ENCODE results near the gene GPR22. TPM values are rescaled to one million over a fixed set of nuclear protein-coding genes. Genes with fewer than 3 reads are reported as not detected.
A peak's percentile ranks its signal among the peaks of the same experiment; 100 is the strongest.

GPR22 gene
- total RNA-seq, 1 donor from 2014 or later: not detected

- no peak for DNase-seq
Observed at GRCh38 chr7:107479303-107479702, 9.4 kb downstream of the GPR22 start.

GRCh38 chr7:107480932-107481331, 11.1 kb downstream of the GPR22 start:
- DNase-seq: no peak

- DNase-seq: no peak
Observed at GRCh38 chr7:107482571-107482970, 12.7 kb downstream of the GPR22 start.

- no peak for DNase-seq
Observed at GRCh38 chr7:107486041-107486440, 16.2 kb downstream of the GPR22 start.

- DNase-seq: no peak
Observed at GRCh38 chr7:107492875-107493274, 23.0 kb downstream of the GPR22 start.

- no peak for DNase-seq
Observed at GRCh38 chr7:107494315-107494751, 24.5 kb downstream of the GPR22 start.

GRCh38 chr7:107494884-107495283, 25.0 kb downstream of the GPR22 start:
- DNase-seq: no peak

GRCh38 chr7:107495516-107495915, 25.7 kb downstream of the GPR22 start:
- no peak for DNase-seq

GRCh38 chr7:107499731-107500130, 29.9 kb downstream of the GPR22 start:
- DNase-seq: no peak

GRCh38 chr7:107501593-107501992, 31.7 kb downstream of the GPR22 start:
- DNase-seq: peak; percentile 10

GRCh38 chr7:107502154-107502553, 32.3 kb downstream of the GPR22 start:
- no peak for DNase-seq

GRCh38 chr7:107502797-107503196, 32.9 kb downstream of the GPR22 start:
- no peak for DNase-seq

- DNase-seq: no peak
Observed at GRCh38 chr7:107503687-107504086, 33.8 kb downstream of the GPR22 start.

GRCh38 chr7:107505362-107505761, 35.5 kb downstream of the GPR22 start:
- DNase-seq: no peak

GRCh38 chr7:107505997-107506673, 36.3 kb downstream of the GPR22 start:
- DNase-seq: peak; percentile 62

- DNase-seq: peak; percentile 5
Observed at GRCh38 chr7:107506674-107507339, 37.0 kb downstream of the GPR22 start.

Small RNAs within 50 kb of the gene (small RNA-seq; reads per million reads assigned to genes)
- gene AC002381.1 (ENCODE audit: low replicate concordance): not detected

Other genes with a start within 250 kb of the GPR22 start
- gene COG5, start 93.9 kb downstream of the GPR22 start, total RNA-seq: 99.0 TPM
- 8.7 TPM for gene DUS4L, start 93.9 kb downstream of the GPR22 start, total RNA-seq
- 87.8 TPM for gene BCAP29, start 110.2 kb downstream of the GPR22 start, total RNA-seq
- 1.1 TPM for gene SLC26A4, start 190.8 kb downstream of the GPR22 start, total RNA-seq